HCT116 (cell line): ENCODE measurements around the gene KLC4. TPM values are rescaled to one million over a fixed set of nuclear protein-coding genes. Genes with fewer than 3 reads are reported as not detected.

ENCODE experiments used
- ATAC-seq: fragments of 200-7000 bp; cut with Tn5 transposase; 2 replicates; pipeline ENCODE4 v1.9.1; 2020; ENCODE audit warnings: mild to moderate bottlenecking, moderate library complexity
- BruUV-seq: library from RNA; stranded (reverse); fragments of 400-500 nt; replicated peaks from 2 replicates; lab custom pipeline; 2021; lab: Mats Ljungman, UMichigan
- CTCF ChIA-PET: fragments of 300-600 bp; sonication (Branson Sonifier 250); formaldehyde crosslinking; loops from one replicate; lab custom pipeline; 2021; ENCODE audit warnings: antibody characterized with exemption; lab: Charles Lee
- POLR2A ChIA-PET: fragments of 300-600, 350-600 bp; sonication (Branson Sonifier 250); formaldehyde crosslinking; loops from one replicate; lab custom pipeline; 2021; ENCODE audit warnings: antibody characterized with exemption; lab: Charles Lee
- RAD21 ChIA-PET, 2 experiments: fragments of 300-600 bp; sonication (Branson Sonifier 250); formaldehyde crosslinking; loops; one replicate each; lab custom pipeline; 2023; ENCODE audit warnings: low total read pairs in 2 of 2; ENCODE audit not compliant: uncharacterized antibody in 2 of 2, unreplicated experiment in 2 of 2, low non-redundant PET in 1 of 2; lab: Charles Lee
- DNase-seq: peaks from one replicate; pipeline ENCODE4 v3.0.0-alpha.2; 2010; ENCODE audit warnings: low read depth, low spot score
- H2AFZ ChIP-seq: fragments of 200-600 bp; shearing (Covaris generic), sonication (generic); 2 replicates; pipeline ENCODE4 v1.6.1; 2017; ENCODE audit warnings: low read depth, mixed run types, mixed read lengths, antibody characterized with exemption, low read length; ENCODE audit not compliant: poor library complexity, severe bottlenecking
- H3K27ac ChIP-seq: 2 replicates; pipeline ENCODE4 v1.5.1; 2012; ENCODE audit warnings: low read depth, low read length
- H3K27me3 ChIP-seq: fragments of 200-600 bp; sonication (generic); 2 replicates; pipeline ENCODE4 v1.6.1; 2016; ENCODE audit warnings: mixed run types, low read length, mixed read lengths; ENCODE audit not compliant: insufficient read depth
- H3K36me3 ChIP-seq, 2 experiments: fragments of 200-500 bp in 1 of 2; fragments of 200-600 bp in 1 of 2; sonication (Bioruptor generic) in 1 of 2; sonication (generic) in 1 of 2; 2 replicates each; pipeline versions ENCODE4 v1.5.1 to v1.6.1; 2014 to 2016; ENCODE audit warnings: low read length in 2 of 2, inconsistent platforms in 1 of 2, mixed read lengths in 1 of 2, mixed run types in 1 of 2; ENCODE audit not compliant: insufficient read depth in 2 of 2, control insufficient read depth in 1 of 2
- H3K4me1 ChIP-seq, 2 experiments: fragments of 200-600 bp in 1 of 2; sonication (generic) in 1 of 2; 2 replicates each; pipeline versions ENCODE4 v1.5.1 to v1.6.1; 2012 to 2017; ENCODE audit warnings: low read length in 2 of 2, inconsistent platforms in 1 of 2, mild to moderate bottlenecking in 1 of 2, mixed read lengths in 1 of 2, mixed run types in 1 of 2, moderate library complexity in 1 of 2; ENCODE audit not compliant: insufficient read depth in 2 of 2, control insufficient read depth in 1 of 2
- H3K4me2 ChIP-seq: fragments of 200-600 bp; sonication (generic); 2 replicates; pipeline ENCODE4 v1.6.1; 2017; ENCODE audit warnings: mixed run types, low read length, mixed read lengths
- H3K4me3 ChIP-seq, 2 experiments: fragments of 200-600 bp in 1 of 2; sonication (generic) in 1 of 2; replicated peaks in 1 of 2; 2 replicates each; pipeline ENCODE4 v1.5.1; 2011 to 2016; ENCODE audit warnings: low read length in 2 of 2, control low read depth in 1 of 2, low read depth in 1 of 2, mild to moderate bottlenecking in 1 of 2, mixed read lengths in 1 of 2, mixed run types in 1 of 2
- H3K79me2 ChIP-seq: fragments of 200-600 bp; sonication (generic); 2 replicates; pipeline ENCODE4 v1.6.1; 2017; ENCODE audit warnings: mild to moderate bottlenecking, mixed run types, low read length, moderate library complexity, mixed read lengths; ENCODE audit not compliant: insufficient read depth
- H3K9ac ChIP-seq: fragments of 200-600 bp; sonication (generic); 2 replicates; pipeline ENCODE4 v1.6.1; 2016; ENCODE audit warnings: low read length, mixed read lengths
- H3K9me2 ChIP-seq: fragments of 200-600 bp; sonication (generic), shearing (Covaris generic); 2 replicates; pipeline ENCODE4 v1.6.1; 2017; ENCODE audit warnings: mixed run types, mild to moderate bottlenecking, moderate library complexity; ENCODE audit not compliant: insufficient read depth
- H3K9me3 ChIP-seq, 2 experiments: fragments of 200-500 bp in 1 of 2; fragments of 200-600 bp in 1 of 2; sonication (Bioruptor generic) in 1 of 2; sonication (generic) in 1 of 2; 2 replicates each; pipeline ENCODE4 v1.6.1; 2014 to 2017; ENCODE audit warnings: low read length in 2 of 2, mixed read lengths in 2 of 2, inconsistent platforms in 1 of 2, low read depth in 1 of 2, mild to moderate bottlenecking in 1 of 2, mixed run types in 1 of 2, moderate library complexity in 1 of 2; ENCODE audit not compliant: control insufficient read depth in 1 of 2, insufficient read depth in 1 of 2
- H4K20me1 ChIP-seq: fragments of 200-600 bp; sonication (generic), shearing (Covaris generic); 2 replicates; pipeline ENCODE4 v1.6.1; 2017; ENCODE audit warnings: mixed run types, mild to moderate bottlenecking, moderate library complexity; ENCODE audit not compliant: insufficient read depth
- CBX3 ChIP-seq: IDR thresholded peaks from 2 replicates; pipeline ENCODE4 v1.6.1; 2012; ENCODE audit warnings: low read depth
- CEBPB ChIP-seq: IDR thresholded peaks from 2 replicates; pipeline ENCODE4 v1.6.1; 2012; ENCODE audit warnings: low read depth
- EZH2 ChIP-seq: fragments of 200-600 bp; sonication (generic); IDR thresholded peaks from 2 replicates; pipeline ENCODE4 v1.6.1; 2017; ENCODE audit warnings: antibody characterized with exemption, mixed run types
- FOSL1 ChIP-seq: IDR thresholded peaks from 2 replicates; pipeline ENCODE4 v1.6.1; 2012; ENCODE audit warnings: low read depth
- REST ChIP-seq: IDR thresholded peaks from 2 replicates; pipeline ENCODE4 v1.6.1; 2012; ENCODE audit warnings: low read depth
- SIN3A ChIP-seq: IDR thresholded peaks from 2 replicates; pipeline ENCODE4 v1.6.1; 2012; ENCODE audit warnings: low read depth
- TCF7L2 ChIP-seq: IDR thresholded peaks from 2 replicates; pipeline ENCODE4 v1.7.0; 2011; ENCODE audit warnings: borderline replicate concordance, inconsistent platforms; ENCODE audit not compliant: insufficient read depth, insufficient read length; ENCODE audit errors: extremely low read depth
- YY1 ChIP-seq: IDR thresholded peaks from 2 replicates; pipeline ENCODE4 v1.6.1; 2011; ENCODE audit warnings: low read length, low read depth, moderate library complexity, mild to moderate bottlenecking; ENCODE audit not compliant: insufficient replicate concordance; ENCODE audit errors: extremely low read depth
- ZFX ChIP-seq: fragments of 450-650 bp; IDR thresholded peaks from 2 replicates; pipeline ENCODE4 v1.6.1; 2017
- ZNF274 ChIP-seq: fragments of 200-500 bp; sonication (Bioruptor generic); IDR thresholded peaks from 2 replicates; pipeline ENCODE4 v1.6.1; 2014; ENCODE audit warnings: mild to moderate bottlenecking, low read depth, low read length, inconsistent platforms
- intact Hi-C: fragments of 100-400 bp; cut with micrococcal nuclease; formaldehyde crosslinking; loops from 2 replicates; pipeline ENCODE4 v1.10.0; 2022
- total RNA-seq: library from RNA; stranded (reverse); gene quantifications from one replicate; pipeline ENCODE4 v1.2.1, GENCODE V29; 2021; ENCODE audit not compliant: unreplicated experiment

KLC4 gene
- total RNA-seq, 1 experiment from 2014 or later: 16.2 TPM

- ATAC-seq (no peak), DNase-seq (no peak)
- Histone ChIP-seq H3K27ac (no peak overlapping the region), H3K9me2 (no peaks in the 10 kb centered on the region), H3K9me3 (no peaks in the 10 kb centered on the region), H3K27me3 (no peaks in the 10 kb centered on the region), H3K4me2 (no peak overlapping the region), H3K4me3 (no peak overlapping the region), H3K4me1 (peaks cover 4 to 9% of the 10 kb centered on the region in 2 experiments; a peak in 2 of 4 replicates), H3K9ac (no peak overlapping the region), H2AFZ (no peak overlapping the region), H4K20me1 (no peaks in the 10 kb centered on the region), H3K79me2 (peaks cover 55% of the 10 kb centered on the region), H3K36me3 (no peaks in the 10 kb centered on the region)
- ChIA-PET RAD21 (no interaction called here), CTCF (no interaction called here), POLR2A (no interaction called here)
- no TSS peak for BruUV-seq
- intact Hi-C loops: no loop called here
- TF ChIP-seq TCF7L2 (no peak), ZNF274 (no peak), FOSL1 (no peak), YY1 (no peak), REST (no peak), EZH2 (no peak), ZFX (no peak), SIN3A (no peak), CEBPB (no peak), CBX3 (no peak)
Measured at GRCh38 chr6:43113431-43114260, 54.2 kb downstream of the KLC4 start.
